ENCODE measurements around the gene MOSPD2.

DNA sequence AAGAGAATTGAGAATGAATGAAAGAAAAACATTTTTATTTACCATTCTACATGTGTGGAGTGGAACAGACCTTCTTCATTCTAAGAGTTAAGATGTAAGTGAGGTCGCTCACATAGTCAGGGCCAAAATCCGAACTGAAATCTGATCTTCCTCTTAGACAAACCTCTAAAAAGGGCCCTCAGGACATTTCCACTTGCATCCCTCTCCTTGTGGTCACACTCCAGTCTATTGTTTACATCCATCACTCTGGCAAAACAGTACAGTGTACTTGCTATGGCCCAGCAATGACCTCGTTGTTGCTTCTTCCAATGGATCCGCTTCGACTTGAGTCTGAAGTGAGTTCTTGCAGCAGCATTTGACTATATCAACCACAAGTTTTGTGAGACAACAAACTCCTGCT lies 54.2 kb downstream of the MOSPD2 start:
- TF ChIP-seq CHD2 (IDR thresholded peaks at IDR 0.05; ENCODE audit: low read length, partially characterized antibody) (no peak), SREBF2 (IDR thresholded peaks at IDR 0.05) (no peak), RFX5 (IDR thresholded peaks at IDR 0.05) (no peak), MAFK (IDR thresholded peaks at IDR 0.05; ENCODE audit: partially characterized antibody) (no peak), POLR2A (IDR thresholded peaks at IDR 0.05; ENCODE audit: low read length) (no peak), JUN (IDR thresholded peaks at IDR 0.05) (no peak)
- TF ChIP-seq, protein P1, sequence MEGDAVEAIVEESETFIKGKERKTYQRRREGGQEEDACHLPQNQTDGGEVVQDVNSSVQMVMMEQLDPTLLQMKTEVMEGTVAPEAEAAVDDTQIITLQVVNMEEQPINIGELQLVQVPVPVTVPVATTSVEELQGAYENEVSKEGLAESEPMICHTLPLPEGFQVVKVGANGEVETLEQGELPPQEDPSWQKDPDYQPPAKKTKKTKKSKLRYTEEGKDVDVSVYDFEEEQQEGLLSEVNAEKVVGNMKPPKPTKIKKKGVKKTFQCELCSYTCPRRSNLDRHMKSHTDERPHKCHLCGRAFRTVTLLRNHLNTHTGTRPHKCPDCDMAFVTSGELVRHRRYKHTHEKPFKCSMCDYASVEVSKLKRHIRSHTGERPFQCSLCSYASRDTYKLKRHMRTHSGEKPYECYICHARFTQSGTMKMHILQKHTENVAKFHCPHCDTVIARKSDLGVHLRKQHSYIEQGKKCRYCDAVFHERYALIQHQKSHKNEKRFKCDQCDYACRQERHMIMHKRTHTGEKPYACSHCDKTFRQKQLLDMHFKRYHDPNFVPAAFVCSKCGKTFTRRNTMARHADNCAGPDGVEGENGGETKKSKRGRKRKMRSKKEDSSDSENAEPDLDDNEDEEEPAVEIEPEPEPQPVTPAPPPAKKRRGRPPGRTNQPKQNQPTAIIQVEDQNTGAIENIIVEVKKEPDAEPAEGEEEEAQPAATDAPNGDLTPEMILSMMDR (IDR thresholded peaks at IDR 0.05): no peak

Data from A549 (cell line).